GM21723 (cell line): Measurements from ENCODE around the gene NLRP10.
A peak's percentile ranks its signal among the peaks of the same experiment; 100 is the strongest.
"Not testable (repeated sequence)": the region's sequence is repeated elsewhere in the genome, so short reads cannot be mapped to it uniquely, and the experiment has no call there.

Experiments
- ATAC-seq: cut with Tn5 transposase; IDR thresholded peaks from one replicate; pipeline ENCODE4 v1.9.1; 2021; ENCODE audit warnings: mild to moderate bottlenecking, moderate library complexity; ENCODE audit not compliant: unreplicated experiment

The NLRP10 gene

GRCh38 chr11:7965386-7965785 lies at the start of gene NLRP10:
TSS of gene NLRP10 (minus strand) at chr11:7965447. CDS start at chr11:7963495, 1,952 bp downstream.
- ATAC-seq, result no peak

- no peak for ATAC-seq
Measured at GRCh38 chr11:8013833-8014232, 48.6 kb upstream of the NLRP10 start.

GRCh38 chr11:8011981-8012444 lies 46.8 kb upstream of the NLRP10 start:
- no peak for ATAC-seq

- ATAC-seq, result no peak
Measured at GRCh38 chr11:8011371-8011770, 46.1 kb upstream of the NLRP10 start.

GRCh38 chr11:8009856-8010255 lies 44.6 kb upstream of the NLRP10 start:
- ATAC-seq, result no peak

GRCh38 chr11:8008212-8008611 lies 43.0 kb upstream of the NLRP10 start:
- ATAC-seq, result no peak

- ATAC-seq, result peak; percentile 80
Measured at GRCh38 chr11:8006349-8006977, 41.2 kb upstream of the NLRP10 start.

- no peak for ATAC-seq
Measured at GRCh38 chr11:8005556-8005955, 40.3 kb upstream of the NLRP10 start.

GRCh38 chr11:8004008-8004407 lies 38.8 kb upstream of the NLRP10 start:
- no peak for ATAC-seq

- no peak for ATAC-seq
Measured at GRCh38 chr11:8003187-8003586, 37.9 kb upstream of the NLRP10 start.

- no peak for ATAC-seq
Measured at GRCh38 chr11:8002676-8003075, 37.4 kb upstream of the NLRP10 start.

GRCh38 chr11:8000390-8000789 lies 35.1 kb upstream of the NLRP10 start:
- ATAC-seq, result no peak

GRCh38 chr11:7999795-8000194 lies 34.5 kb upstream of the NLRP10 start:
- ATAC-seq, result no peak

- no peak for ATAC-seq
Measured at GRCh38 chr11:7994581-7995278, 29.5 kb upstream of the NLRP10 start.

GRCh38 chr11:7987560-7987883 lies 22.3 kb upstream of the NLRP10 start:
- not testable (repeated sequence) for ATAC-seq

- peak; percentile 97 for ATAC-seq
Measured at GRCh38 chr11:7986768-7987559, 21.7 kb upstream of the NLRP10 start, which contains the start of gene EIF3F. TSS of gene EIF3F (plus strand) at chr11:7987337. CDS start at chr11:7987353, 16 bp downstream.

GRCh38 chr11:7983832-7984590 lies 18.8 kb upstream of the NLRP10 start:
- no peak for ATAC-seq

- ATAC-seq, result no peak
Measured at GRCh38 chr11:7982582-7983119, 17.4 kb upstream of the NLRP10 start.

GRCh38 chr11:7981619-7982157 lies 16.4 kb upstream of the NLRP10 start:
- ATAC-seq, result no peak

GRCh38 chr11:7977232-7977917 lies 12.1 kb upstream of the NLRP10 start:
- ATAC-seq, result no peak
